Endothelial cell of umbilical vein (primary cell): ENCODE data around the gene SAP130. TPM values are rescaled to one million over a fixed set of nuclear protein-coding genes. Genes with fewer than 3 reads are reported as not detected.

Experiments used
- BruUV-seq: library from RNA; stranded (reverse); fragments of 400-500 nt; replicated peaks from 2 replicates; lab custom pipeline; 2021; lab: Mats Ljungman, UMichigan
- CTCF ChIA-PET: fragments of 300-600, 350-600 bp; sonication (Branson Sonifier 250); formaldehyde crosslinking; loops from one replicate; lab custom pipeline; 2021; ENCODE audit warnings: antibody characterized with exemption, inconsistent platforms; lab: Charles Lee
- POLR2A ChIA-PET: fragments of 300-600, 350-600 bp; sonication (Branson Sonifier 250); formaldehyde crosslinking; loops from one replicate; lab custom pipeline; 2021; ENCODE audit warnings: antibody characterized with exemption, inconsistent platforms; lab: Charles Lee
- DNase-seq: peaks from one replicate; pipeline ENCODE4 v3.0.0-alpha.2; 2011; ENCODE audit warnings: low read depth, low spot score
- FAIRE-seq: peaks from 2 replicates; lab custom pipeline; 2011; peaks lifted over from hg19 to GRCh38; lab: Jason Lieb, UNC
- H2AFZ ChIP-seq: 2 replicates; pipeline ENCODE4 v1.6.0; 2012; ENCODE audit warnings: low read depth, low read length, control low read depth, inconsistent platforms
- H3K27ac ChIP-seq: 2 replicates; pipeline ENCODE4 v1.5.1; 2011; ENCODE audit warnings: low read depth, mild to moderate bottlenecking, control low read depth, low read length, moderate library complexity; ENCODE audit not compliant: insufficient read depth
- H3K27me3 ChIP-seq, 2 experiments: 2 replicates each; pipeline versions ENCODE4 v1.6.0 to v1.6.1; 2011; ENCODE audit warnings: low read length in 2 of 2, mixed read lengths in 1 of 2; ENCODE audit not compliant: control insufficient read depth in 2 of 2, insufficient read depth in 2 of 2
- H3K36me3 ChIP-seq, 2 experiments: 2 replicates in 1 of 2; 3 replicates in 1 of 2; pipeline ENCODE4 v1.5.1; 2011; ENCODE audit warnings: low read length in 2 of 2, mild to moderate bottlenecking in 1 of 2, moderate library complexity in 1 of 2; ENCODE audit not compliant: control insufficient read depth in 2 of 2, insufficient read depth in 2 of 2; ENCODE audit errors: extremely low read depth in 1 of 2
- H3K4me1 ChIP-seq: 3 replicates; pipeline ENCODE4 v1.5.1; 2011; ENCODE audit warnings: mild to moderate bottlenecking, low read length; ENCODE audit not compliant: control insufficient read depth, insufficient read depth; ENCODE audit errors: extremely low read depth
- H3K4me2 ChIP-seq: 2 replicates; pipeline ENCODE4 v1.6.1; 2011; ENCODE audit warnings: low read length, control low read depth, mixed read lengths; ENCODE audit not compliant: insufficient read depth
- H3K4me3 ChIP-seq, 3 experiments: fragments of 200-600 bp in 1 of 3; sonication (generic), shearing (Covaris generic) in 1 of 3; replicated peaks in 1 of 3; 2 replicates each; pipeline ENCODE4 v1.5.1; 2011 to 2016; ENCODE audit warnings: control low read depth in 3 of 3, low read length in 3 of 3, mild to moderate bottlenecking in 2 of 3, inconsistent platforms in 1 of 3, low read depth in 1 of 3, moderate library complexity in 1 of 3; ENCODE audit not compliant: insufficient read depth in 1 of 3
- H3K79me2 ChIP-seq: 2 replicates; pipeline ENCODE4 v1.6.0; 2012; ENCODE audit warnings: low read length, inconsistent platforms; ENCODE audit not compliant: control insufficient read depth, insufficient read depth
- H3K9ac ChIP-seq: replicated peaks from 2 replicates; pipeline ENCODE3; 2011; ENCODE audit warnings: low read length, control low read depth; ENCODE audit not compliant: insufficient read depth; ENCODE audit errors: extremely low read depth
- H3K9me1 ChIP-seq: replicated peaks from 3 replicates; pipeline ENCODE4 v1.6.0; 2011; ENCODE audit warnings: mild to moderate bottlenecking, low read length; ENCODE audit not compliant: control insufficient read depth, insufficient read depth; ENCODE audit errors: extremely low read depth
- H3K9me3 ChIP-seq: replicated peaks from 2 replicates; pipeline ENCODE4 v1.5.1; 2012; ENCODE audit warnings: low read length, inconsistent platforms; ENCODE audit not compliant: control insufficient read depth, insufficient read depth
- H4K20me1 ChIP-seq: replicated peaks from 2 replicates; pipeline ENCODE3; 2011; ENCODE audit warnings: mild to moderate bottlenecking, low read length; ENCODE audit not compliant: control insufficient read depth, insufficient read depth; ENCODE audit errors: extremely low read depth
- EZH2 ChIP-seq: IDR thresholded peaks from 2 replicates; pipeline ENCODE4 v1.6.1; 2012; ENCODE audit warnings: borderline replicate concordance, low read depth, mild to moderate bottlenecking, moderate library complexity, low read length, inconsistent platforms; ENCODE audit not compliant: severe bottlenecking
- FOS ChIP-seq: IDR thresholded peaks from 2 replicates; pipeline ENCODE4 v1.6.1; 2011; ENCODE audit warnings: mild to moderate bottlenecking, low read length, moderate library complexity, borderline replicate concordance; ENCODE audit not compliant: insufficient read depth
- GATA2 ChIP-seq: IDR thresholded peaks from 2 replicates; pipeline ENCODE4 v1.7.0; 2011; ENCODE audit warnings: low read depth, mild to moderate bottlenecking, moderate library complexity, mixed read lengths, low read length; ENCODE audit not compliant: insufficient read length, insufficient read depth
- JUN ChIP-seq: IDR thresholded peaks from 2 replicates; pipeline ENCODE4 v1.6.1; 2011; ENCODE audit warnings: borderline replicate concordance, low read depth; ENCODE audit not compliant: insufficient read length, insufficient read depth
- MAX ChIP-seq: IDR thresholded peaks from 2 replicates; pipeline ENCODE4 v1.6.1; 2011; ENCODE audit not compliant: insufficient read depth, insufficient read length
- MYC ChIP-seq: IDR thresholded peaks from one replicate; pipeline ENCODE4 v1.6.1; 2011; ENCODE audit warnings: mild to moderate bottlenecking, low read depth, low read length
- POLR2A ChIP-seq: IDR thresholded peaks from 2 replicates; pipeline ENCODE4 v1.6.1; 2012; ENCODE audit warnings: low read depth, mild to moderate bottlenecking, control low read depth, low read length
- POLR2AphosphoS5 ChIP-seq: IDR thresholded peaks from 2 replicates; pipeline ENCODE4 v1.6.1; 2012; ENCODE audit warnings: low read depth, mild to moderate bottlenecking, control low read depth, low read length, moderate library complexity; ENCODE audit not compliant: insufficient read depth
- dilution Hi-C: fragments of 300-500 bp; cut with MboI; formaldehyde crosslinking; loops from one replicate; pipeline ENCODE4 v1.15.0; 2019; ENCODE audit warnings: low sequenced_read_pairs; ENCODE audit not compliant: extremely low pct_ligation_motif_present
- intact Hi-C: fragments of 100-400 bp; cut with micrococcal nuclease; formaldehyde crosslinking; loops from one replicate; pipeline ENCODE4 v1.10.0; 2022
- polyA plus RNA-seq, 4 experiments: library from polyadenylated mRNA; depleted of rRNA in 3 of 4; stranded (reverse) in 3 of 4; unstranded in 1 of 4; fragments of >200 nt; gene quantifications; 2 replicates each; pipeline versions ENCODE4 v1.2.1 to v1.2.3, GENCODE V29; 2011 to 2012; ENCODE audit warnings: missing spikeins in 1 of 4
- total RNA-seq: library from RNA; stranded (reverse); gene quantifications from 2 replicates; pipeline ENCODE4 v1.2.3, GENCODE V29; 2021
- TF ChIP-seq, protein P1 (sequence below), 2 donors: IDR thresholded peaks; 1 replicate in 1 of 2; 2 replicates in 1 of 2; pipeline ENCODE4 v1.5.1; 2011; ENCODE audit warnings: low read length in 2 of 2, mild to moderate bottlenecking in 2 of 2, moderate library complexity in 2 of 2, control low read depth in 1 of 2, inconsistent platforms in 1 of 2, low read depth in 1 of 2; ENCODE audit not compliant: insufficient read depth in 1 of 2; ENCODE audit errors: extremely low read depth in 1 of 2

SAP130 gene
- total and polyA plus RNA-seq, 2 donors (not counting 3 experiments of a cell fraction or from before 2014, with no cell fraction given) = 26.8 to 34.3 TPM

- BruUV-seq = no TSS peak
- H3K9me3 ChIP-seq = no peaks in the 10 kb centered on the region
- H3K36me3 ChIP-seq = peaks cover 29 to 33% of the 10 kb centered on the region in 2 experiments
- H3K27ac ChIP-seq = no peak overlapping the region
- H3K4me2 ChIP-seq = no peak overlapping the region
- no peaks in the 10 kb centered on the region for H3K9me1 ChIP-seq
- no peaks in the 10 kb centered on the region for H3K4me1 ChIP-seq
- FAIRE-seq (no peak), DNase-seq (no peak)
- H3K27me3 ChIP-seq = no peaks in the 10 kb centered on the region
- ChIA-PET POLR2A (no interaction called here), CTCF (no interaction called here)
- dilution Hi-C loops (no loop called here), intact Hi-C loops (loop anchor here (1.0 kb wide), 1 partner anchor 18 kb away; no protein-coding TSS in a partner anchor)
- no peak overlapping the region for H3K4me3 ChIP-seq
- TF ChIP-seq POLR2AphosphoS5 (no peak), MYC (no peak), EZH2 (no peak), FOS (no peak), POLR2A (no peak), JUN (no peak), GATA2 (no peak), MAX (no peak)
- TF ChIP-seq, protein P1, sequence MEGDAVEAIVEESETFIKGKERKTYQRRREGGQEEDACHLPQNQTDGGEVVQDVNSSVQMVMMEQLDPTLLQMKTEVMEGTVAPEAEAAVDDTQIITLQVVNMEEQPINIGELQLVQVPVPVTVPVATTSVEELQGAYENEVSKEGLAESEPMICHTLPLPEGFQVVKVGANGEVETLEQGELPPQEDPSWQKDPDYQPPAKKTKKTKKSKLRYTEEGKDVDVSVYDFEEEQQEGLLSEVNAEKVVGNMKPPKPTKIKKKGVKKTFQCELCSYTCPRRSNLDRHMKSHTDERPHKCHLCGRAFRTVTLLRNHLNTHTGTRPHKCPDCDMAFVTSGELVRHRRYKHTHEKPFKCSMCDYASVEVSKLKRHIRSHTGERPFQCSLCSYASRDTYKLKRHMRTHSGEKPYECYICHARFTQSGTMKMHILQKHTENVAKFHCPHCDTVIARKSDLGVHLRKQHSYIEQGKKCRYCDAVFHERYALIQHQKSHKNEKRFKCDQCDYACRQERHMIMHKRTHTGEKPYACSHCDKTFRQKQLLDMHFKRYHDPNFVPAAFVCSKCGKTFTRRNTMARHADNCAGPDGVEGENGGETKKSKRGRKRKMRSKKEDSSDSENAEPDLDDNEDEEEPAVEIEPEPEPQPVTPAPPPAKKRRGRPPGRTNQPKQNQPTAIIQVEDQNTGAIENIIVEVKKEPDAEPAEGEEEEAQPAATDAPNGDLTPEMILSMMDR (IDR thresholded peaks at IDR 0.05; ENCODE audit: extremely low read depth in 1 of 2, insufficient read depth in 1 of 2, low read depth in 1 of 2, low read length in 2 of 2) = no peak
- H4K20me1 ChIP-seq = no peaks in the 10 kb centered on the region
- no peak overlapping the region for H3K9ac ChIP-seq
- no peak overlapping the region for H2AFZ ChIP-seq
- no peaks in the 10 kb centered on the region for H3K79me2 ChIP-seq
Observed at GRCh38 chr2:128004509-128004908, 23.4 kb downstream of the SAP130 start.
